Endothelial cell of umbilical vein (primary cell): Measurements from ENCODE around the gene TSPAN18. TPM values are rescaled to one million over a fixed set of nuclear protein-coding genes. Genes with fewer than 3 reads are reported as not detected.

Source experiments
- BruUV-seq: library from RNA; stranded (reverse); fragments of 400-500 nt; replicated peaks from 2 replicates; lab custom pipeline; 2021; lab: Mats Ljungman, UMichigan
- CTCF ChIA-PET: fragments of 300-600, 350-600 bp; sonication (Branson Sonifier 250); formaldehyde crosslinking; loops from one replicate; lab custom pipeline; 2021; ENCODE audit warnings: antibody characterized with exemption, inconsistent platforms; lab: Charles Lee
- POLR2A ChIA-PET: fragments of 300-600, 350-600 bp; sonication (Branson Sonifier 250); formaldehyde crosslinking; loops from one replicate; lab custom pipeline; 2021; ENCODE audit warnings: antibody characterized with exemption, inconsistent platforms; lab: Charles Lee
- DNase-seq: peaks from one replicate; pipeline ENCODE4 v3.0.0-alpha.2; 2011; ENCODE audit warnings: low read depth, low spot score
- FAIRE-seq: peaks from 2 replicates; lab custom pipeline; 2011; peaks lifted over from hg19 to GRCh38; lab: Jason Lieb, UNC
- H2AFZ ChIP-seq: 2 replicates; pipeline ENCODE4 v1.6.0; 2012; ENCODE audit warnings: low read depth, low read length, control low read depth, inconsistent platforms
- H3K27ac ChIP-seq: 2 replicates; pipeline ENCODE4 v1.5.1; 2011; ENCODE audit warnings: low read depth, mild to moderate bottlenecking, control low read depth, low read length, moderate library complexity; ENCODE audit not compliant: insufficient read depth
- H3K27me3 ChIP-seq, 2 experiments: 2 replicates each; pipeline versions ENCODE4 v1.6.0 to v1.6.1; 2011; ENCODE audit warnings: low read length in 2 of 2, mixed read lengths in 1 of 2; ENCODE audit not compliant: control insufficient read depth in 2 of 2, insufficient read depth in 2 of 2
- H3K36me3 ChIP-seq, 2 experiments: 2 replicates in 1 of 2; 3 replicates in 1 of 2; pipeline ENCODE4 v1.5.1; 2011; ENCODE audit warnings: low read length in 2 of 2, mild to moderate bottlenecking in 1 of 2, moderate library complexity in 1 of 2; ENCODE audit not compliant: control insufficient read depth in 2 of 2, insufficient read depth in 2 of 2; ENCODE audit errors: extremely low read depth in 1 of 2
- H3K4me1 ChIP-seq: 3 replicates; pipeline ENCODE4 v1.5.1; 2011; ENCODE audit warnings: mild to moderate bottlenecking, low read length; ENCODE audit not compliant: control insufficient read depth, insufficient read depth; ENCODE audit errors: extremely low read depth
- H3K4me2 ChIP-seq: 2 replicates; pipeline ENCODE4 v1.6.1; 2011; ENCODE audit warnings: low read length, control low read depth, mixed read lengths; ENCODE audit not compliant: insufficient read depth
- H3K4me3 ChIP-seq, 3 experiments: fragments of 200-600 bp in 1 of 3; sonication (generic), shearing (Covaris generic) in 1 of 3; replicated peaks in 1 of 3; 2 replicates each; pipeline ENCODE4 v1.5.1; 2011 to 2016; ENCODE audit warnings: control low read depth in 3 of 3, low read length in 3 of 3, mild to moderate bottlenecking in 2 of 3, inconsistent platforms in 1 of 3, low read depth in 1 of 3, moderate library complexity in 1 of 3; ENCODE audit not compliant: insufficient read depth in 1 of 3
- H3K79me2 ChIP-seq: 2 replicates; pipeline ENCODE4 v1.6.0; 2012; ENCODE audit warnings: low read length, inconsistent platforms; ENCODE audit not compliant: control insufficient read depth, insufficient read depth
- H3K9ac ChIP-seq: replicated peaks from 2 replicates; pipeline ENCODE3; 2011; ENCODE audit warnings: low read length, control low read depth; ENCODE audit not compliant: insufficient read depth; ENCODE audit errors: extremely low read depth
- H3K9me1 ChIP-seq: replicated peaks from 3 replicates; pipeline ENCODE4 v1.6.0; 2011; ENCODE audit warnings: mild to moderate bottlenecking, low read length; ENCODE audit not compliant: control insufficient read depth, insufficient read depth; ENCODE audit errors: extremely low read depth
- H3K9me3 ChIP-seq: replicated peaks from 2 replicates; pipeline ENCODE4 v1.5.1; 2012; ENCODE audit warnings: low read length, inconsistent platforms; ENCODE audit not compliant: control insufficient read depth, insufficient read depth
- H4K20me1 ChIP-seq: replicated peaks from 2 replicates; pipeline ENCODE3; 2011; ENCODE audit warnings: mild to moderate bottlenecking, low read length; ENCODE audit not compliant: control insufficient read depth, insufficient read depth; ENCODE audit errors: extremely low read depth
- EZH2 ChIP-seq: IDR thresholded peaks from 2 replicates; pipeline ENCODE4 v1.6.1; 2012; ENCODE audit warnings: borderline replicate concordance, low read depth, mild to moderate bottlenecking, moderate library complexity, low read length, inconsistent platforms; ENCODE audit not compliant: severe bottlenecking
- FOS ChIP-seq: IDR thresholded peaks from 2 replicates; pipeline ENCODE4 v1.6.1; 2011; ENCODE audit warnings: mild to moderate bottlenecking, low read length, moderate library complexity, borderline replicate concordance; ENCODE audit not compliant: insufficient read depth
- GATA2 ChIP-seq: IDR thresholded peaks from 2 replicates; pipeline ENCODE4 v1.7.0; 2011; ENCODE audit warnings: low read depth, mild to moderate bottlenecking, moderate library complexity, mixed read lengths, low read length; ENCODE audit not compliant: insufficient read length, insufficient read depth
- JUN ChIP-seq: IDR thresholded peaks from 2 replicates; pipeline ENCODE4 v1.6.1; 2011; ENCODE audit warnings: borderline replicate concordance, low read depth; ENCODE audit not compliant: insufficient read length, insufficient read depth
- MAX ChIP-seq: IDR thresholded peaks from 2 replicates; pipeline ENCODE4 v1.6.1; 2011; ENCODE audit not compliant: insufficient read depth, insufficient read length
- MYC ChIP-seq: IDR thresholded peaks from one replicate; pipeline ENCODE4 v1.6.1; 2011; ENCODE audit warnings: mild to moderate bottlenecking, low read depth, low read length
- POLR2A ChIP-seq: IDR thresholded peaks from 2 replicates; pipeline ENCODE4 v1.6.1; 2012; ENCODE audit warnings: low read depth, mild to moderate bottlenecking, control low read depth, low read length
- POLR2AphosphoS5 ChIP-seq: IDR thresholded peaks from 2 replicates; pipeline ENCODE4 v1.6.1; 2012; ENCODE audit warnings: low read depth, mild to moderate bottlenecking, control low read depth, low read length, moderate library complexity; ENCODE audit not compliant: insufficient read depth
- dilution Hi-C: fragments of 300-500 bp; cut with MboI; formaldehyde crosslinking; loops from one replicate; pipeline ENCODE4 v1.15.0; 2019; ENCODE audit warnings: low sequenced_read_pairs; ENCODE audit not compliant: extremely low pct_ligation_motif_present
- intact Hi-C: fragments of 100-400 bp; cut with micrococcal nuclease; formaldehyde crosslinking; loops from one replicate; pipeline ENCODE4 v1.10.0; 2022
- polyA plus RNA-seq, 4 experiments: library from polyadenylated mRNA; depleted of rRNA in 3 of 4; stranded (reverse) in 3 of 4; unstranded in 1 of 4; fragments of >200 nt; gene quantifications; 2 replicates each; pipeline versions ENCODE4 v1.2.1 to v1.2.3, GENCODE V29; 2011 to 2012; ENCODE audit warnings: missing spikeins in 1 of 4
- total RNA-seq: library from RNA; stranded (reverse); gene quantifications from 2 replicates; pipeline ENCODE4 v1.2.3, GENCODE V29; 2021
- TF ChIP-seq, protein P1 (sequence below), 2 donors: IDR thresholded peaks; 1 replicate in 1 of 2; 2 replicates in 1 of 2; pipeline ENCODE4 v1.5.1; 2011; ENCODE audit warnings: low read length in 2 of 2, mild to moderate bottlenecking in 2 of 2, moderate library complexity in 2 of 2, control low read depth in 1 of 2, inconsistent platforms in 1 of 2, low read depth in 1 of 2; ENCODE audit not compliant: insufficient read depth in 1 of 2; ENCODE audit errors: extremely low read depth in 1 of 2

The TSPAN18 gene
- total and polyA plus RNA-seq, 2 donors (not counting 3 experiments of a cell fraction or from before 2014, with no cell fraction given), result 32.2 to 118 TPM

GRCh38 chr11:44743326-44743725 lies 16.6 kb downstream of the TSPAN18 start:
- POLR2A ChIA-PET, result no interaction called here
- H3K9ac ChIP-seq, result no peak overlapping the region
- no peak overlapping the region for H2AFZ ChIP-seq
- no peak overlapping the region for H3K27ac ChIP-seq
- no peak overlapping the region for H3K4me3 ChIP-seq
- no TSS peak for BruUV-seq
- no peak for TF ChIP-seq JUN
- TF ChIP-seq MAX, result no peak
- TF ChIP-seq POLR2AphosphoS5, result no peak
- no peak for TF ChIP-seq GATA2
- TF ChIP-seq, protein P1, sequence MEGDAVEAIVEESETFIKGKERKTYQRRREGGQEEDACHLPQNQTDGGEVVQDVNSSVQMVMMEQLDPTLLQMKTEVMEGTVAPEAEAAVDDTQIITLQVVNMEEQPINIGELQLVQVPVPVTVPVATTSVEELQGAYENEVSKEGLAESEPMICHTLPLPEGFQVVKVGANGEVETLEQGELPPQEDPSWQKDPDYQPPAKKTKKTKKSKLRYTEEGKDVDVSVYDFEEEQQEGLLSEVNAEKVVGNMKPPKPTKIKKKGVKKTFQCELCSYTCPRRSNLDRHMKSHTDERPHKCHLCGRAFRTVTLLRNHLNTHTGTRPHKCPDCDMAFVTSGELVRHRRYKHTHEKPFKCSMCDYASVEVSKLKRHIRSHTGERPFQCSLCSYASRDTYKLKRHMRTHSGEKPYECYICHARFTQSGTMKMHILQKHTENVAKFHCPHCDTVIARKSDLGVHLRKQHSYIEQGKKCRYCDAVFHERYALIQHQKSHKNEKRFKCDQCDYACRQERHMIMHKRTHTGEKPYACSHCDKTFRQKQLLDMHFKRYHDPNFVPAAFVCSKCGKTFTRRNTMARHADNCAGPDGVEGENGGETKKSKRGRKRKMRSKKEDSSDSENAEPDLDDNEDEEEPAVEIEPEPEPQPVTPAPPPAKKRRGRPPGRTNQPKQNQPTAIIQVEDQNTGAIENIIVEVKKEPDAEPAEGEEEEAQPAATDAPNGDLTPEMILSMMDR (IDR thresholded peaks at IDR 0.05; ENCODE audit: extremely low read depth in 1 of 2, insufficient read depth in 1 of 2, low read depth in 1 of 2, low read length in 2 of 2), result no peak
- no peak for TF ChIP-seq POLR2A
- TF ChIP-seq MYC, result no peak
- no peak for TF ChIP-seq EZH2
- TF ChIP-seq FOS, result no peak
- intact Hi-C loops, result no loop called here
- H3K9me3 ChIP-seq, result no peaks in the 10 kb centered on the region
- H3K36me3 ChIP-seq, result no peaks in the 10 kb centered on the region
- H3K4me1 ChIP-seq, result peaks cover 4% of the 10 kb centered on the region
- FAIRE-seq, result no peak
- H3K79me2 ChIP-seq, result no peaks in the 10 kb centered on the region
- dilution Hi-C loops, result no loop called here
- no peaks in the 10 kb centered on the region for H4K20me1 ChIP-seq
- no peak for DNase-seq
- H3K9me1 ChIP-seq, result no peaks in the 10 kb centered on the region
- H3K4me2 ChIP-seq, result no peak overlapping the region
- no peaks in the 10 kb centered on the region for H3K27me3 ChIP-seq
- CTCF ChIA-PET, result interaction anchor here (1.1 to 1.4 kb wide), 3 partner anchors 14 to 31 kb away, joined by 3 read pairs; no protein-coding TSS in a partner anchor
